ENCODE measurements around the gene PRG2. TPM values are rescaled to one million over a fixed set of nuclear protein-coding genes. Genes with fewer than 3 reads are reported as not detected.
A peak's percentile ranks its signal among the peaks of the same experiment; 100 is the strongest.

The PRG2 gene
- total and polyA plus RNA-seq, 2 of the 13 experiments (the other 11 are each of a cell fraction or from before 2014, with no cell fraction given): not detected

GRCh38 chr11:57439786-57440185, 49.3 kb upstream of the PRG2 start:
- H3K4me2 ChIP-seq (ENCODE audit: low read depth, low read length): no peak overlapping the region
- no peak overlapping the region for H3K9ac ChIP-seq (ENCODE audit: insufficient read depth, low read depth, low read length)
- ATAC-seq (no peak), FAIRE-seq (no peak), DNase-seq (ENCODE audit: low spot score) (no peak)
- H4K20me1 ChIP-seq (ENCODE audit: insufficient read depth, low read length): no peaks in the 10 kb centered on the region
- ChIA-PET CTCF (ENCODE audit: low intra/inter-chr PET ratio, low total read pairs) (no interaction called here), POLR2A (no interaction called here)
- TF ChIP-seq, protein P1, sequence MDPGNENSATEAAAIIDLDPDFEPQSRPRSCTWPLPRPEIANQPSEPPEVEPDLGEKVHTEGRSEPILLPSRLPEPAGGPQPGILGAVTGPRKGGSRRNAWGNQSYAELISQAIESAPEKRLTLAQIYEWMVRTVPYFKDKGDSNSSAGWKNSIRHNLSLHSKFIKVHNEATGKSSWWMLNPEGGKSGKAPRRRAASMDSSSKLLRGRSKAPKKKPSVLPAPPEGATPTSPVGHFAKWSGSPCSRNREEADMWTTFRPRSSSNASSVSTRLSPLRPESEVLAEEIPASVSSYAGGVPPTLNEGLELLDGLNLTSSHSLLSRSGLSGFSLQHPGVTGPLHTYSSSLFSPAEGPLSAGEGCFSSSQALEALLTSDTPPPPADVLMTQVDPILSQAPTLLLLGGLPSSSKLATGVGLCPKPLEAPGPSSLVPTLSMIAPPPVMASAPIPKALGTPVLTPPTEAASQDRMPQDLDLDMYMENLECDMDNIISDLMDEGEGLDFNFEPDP (CRISPR knock-in tag; conservative IDR thresholded peaks at IDR 0.05): 0 out of 2 replicates have a peak, but pooled peaks have one; percentile 33
- TF ChIP-seq, protein P2, sequence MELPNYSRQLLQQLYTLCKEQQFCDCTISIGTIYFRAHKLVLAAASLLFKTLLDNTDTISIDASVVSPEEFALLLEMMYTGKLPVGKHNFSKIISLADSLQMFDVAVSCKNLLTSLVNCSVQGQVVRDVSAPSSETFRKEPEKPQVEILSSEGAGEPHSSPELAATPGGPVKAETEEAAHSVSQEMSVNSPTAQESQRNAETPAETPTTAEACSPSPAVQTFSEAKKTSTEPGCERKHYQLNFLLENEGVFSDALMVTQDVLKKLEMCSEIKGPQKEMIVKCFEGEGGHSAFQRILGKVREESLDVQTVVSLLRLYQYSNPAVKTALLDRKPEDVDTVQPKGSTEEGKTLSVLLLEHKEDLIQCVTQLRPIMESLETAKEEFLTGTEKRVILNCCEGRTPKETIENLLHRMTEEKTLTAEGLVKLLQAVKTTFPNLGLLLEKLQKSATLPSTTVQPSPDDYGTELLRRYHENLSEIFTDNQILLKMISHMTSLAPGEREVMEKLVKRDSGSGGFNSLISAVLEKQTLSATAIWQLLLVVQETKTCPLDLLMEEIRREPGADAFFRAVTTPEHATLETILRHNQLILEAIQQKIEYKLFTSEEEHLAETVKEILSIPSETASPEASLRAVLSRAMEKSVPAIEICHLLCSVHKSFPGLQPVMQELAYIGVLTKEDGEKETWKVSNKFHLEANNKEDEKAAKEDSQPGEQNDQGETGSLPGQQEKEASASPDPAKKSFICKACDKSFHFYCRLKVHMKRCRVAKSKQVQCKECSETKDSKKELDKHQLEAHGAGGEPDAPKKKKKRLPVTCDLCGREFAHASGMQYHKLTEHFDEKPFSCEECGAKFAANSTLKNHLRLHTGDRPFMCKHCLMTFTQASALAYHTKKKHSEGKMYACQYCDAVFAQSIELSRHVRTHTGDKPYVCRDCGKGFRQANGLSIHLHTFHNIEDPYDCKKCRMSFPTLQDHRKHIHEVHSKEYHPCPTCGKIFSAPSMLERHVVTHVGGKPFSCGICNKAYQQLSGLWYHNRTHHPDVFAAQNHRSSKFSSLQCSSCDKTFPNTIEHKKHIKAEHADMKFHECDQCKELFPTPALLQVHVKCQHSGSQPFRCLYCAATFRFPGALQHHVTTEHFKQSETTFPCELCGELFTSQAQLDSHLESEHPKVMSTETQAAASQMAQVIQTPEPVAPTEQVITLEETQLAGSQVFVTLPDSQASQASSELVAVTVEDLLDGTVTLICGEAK (IDR thresholded peaks at IDR 0.05): no peak
- TF ChIP-seq, protein P2 (CRISPR knock-in tag; IDR thresholded peaks at IDR 0.05): no peak
- TF ChIP-seq ZNF567 (CRISPR knock-in tag; IDR thresholded peaks at IDR 0.05; ENCODE audit: borderline replicate concordance): no peak
- 0 out of 2 replicates have a peak, but pooled peaks have one; percentile 20 for TF ChIP-seq HDAC1 (CRISPR knock-in tag; IDR thresholded peaks at IDR 0.05)
- no peak for TF ChIP-seq NKX3-1 (CRISPR knock-in tag; IDR thresholded peaks at IDR 0.05)
- H3K36me3 ChIP-seq (replicated peaks in 1 of 2; ENCODE audit: control insufficient read depth in 1 of 2, insufficient read depth in 2 of 2, low read length in 2 of 2): no peaks in the 10 kb centered on the region
- intact Hi-C loops (cut with micrococcal nuclease; ENCODE audit: unreplicated experiment) (loop anchor here (5.0 kb wide), 1 partner anchor 228 kb away; the partner anchor contains the start of gene ZDHHC5), in situ Hi-C loops (cut with HindIII; ENCODE audit: extremely low pct_ligation_motif_present, low pct_unique_long_range_greater_than_20kb) (loop anchor here (10.0 kb wide), 1 partner anchor 55 kb away; the partner anchor contains the start of gene PRG3)
- no peaks in the 10 kb centered on the region for H3K79me2 ChIP-seq (ENCODE audit: insufficient read depth, low read length)
- no peak overlapping the region for H3K27ac ChIP-seq (ENCODE audit: extremely low read length, insufficient read depth, low read length)
- no peak overlapping the region for H2AFZ ChIP-seq (ENCODE audit: low read length)
- no peaks in the 10 kb centered on the region for H3K9me3 ChIP-seq (ENCODE audit: low read length)
- H3K4me1 ChIP-seq (ENCODE audit: insufficient read depth, low read length): peaks cover 67% of the 10 kb centered on the region
- BruUV-seq (replicated peaks): no TSS peak
- no peak overlapping the region for H3K4me3 ChIP-seq (replicated peaks in 1 of 3; ENCODE audit: insufficient read depth in 1 of 3, low read depth in 2 of 3, low read length in 3 of 3)
- WGBS (ENCODE audit: low lambda C conversion rate): 79% methylated on average over 6 of the region's 6 CpGs
- no peaks in the 10 kb centered on the region for H3K27me3 ChIP-seq (ENCODE audit: control insufficient read depth in 1 of 2, insufficient read depth in 2 of 2, low read length in 2 of 2)
